GM18907 (cell line): Measurements from ENCODE around the gene CTSO.
A peak's percentile ranks its signal among the peaks of the same experiment; 100 is the strongest.
"Not testable (repeated sequence)": the region's sequence is repeated elsewhere in the genome, so short reads cannot be mapped to it uniquely, and the experiment has no call there.

Experiments
- ATAC-seq: cut with Tn5 transposase; IDR thresholded peaks from one replicate; pipeline ENCODE4 v1.9.1; 2021; ENCODE audit warnings: mild to moderate bottlenecking, moderate library complexity; ENCODE audit not compliant: unreplicated experiment

Gene CTSO

GRCh38 chr4:155908187-155909139, 45.2 kb downstream of the CTSO start:
- peak; percentile 61 for ATAC-seq

DNA sequence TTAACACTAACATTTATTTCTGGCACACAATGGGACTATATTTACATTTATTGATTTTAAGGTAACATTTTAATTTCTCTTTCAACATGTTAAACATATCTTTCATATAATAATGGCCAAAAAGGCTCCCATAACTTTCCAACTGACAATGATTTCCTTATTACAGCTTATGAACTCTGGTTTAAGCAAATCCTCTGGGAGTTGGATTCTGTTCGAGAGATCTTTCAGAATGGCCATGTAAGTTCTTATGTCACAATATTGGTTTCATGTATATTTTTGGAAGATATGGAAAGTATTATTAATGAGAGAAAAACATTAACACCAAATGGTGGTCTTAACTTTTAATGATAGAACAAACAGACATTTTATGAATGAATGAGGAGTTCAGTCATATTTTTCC, 46.1 kb downstream of the CTSO start:
- ATAC-seq, result no peak

DNA sequence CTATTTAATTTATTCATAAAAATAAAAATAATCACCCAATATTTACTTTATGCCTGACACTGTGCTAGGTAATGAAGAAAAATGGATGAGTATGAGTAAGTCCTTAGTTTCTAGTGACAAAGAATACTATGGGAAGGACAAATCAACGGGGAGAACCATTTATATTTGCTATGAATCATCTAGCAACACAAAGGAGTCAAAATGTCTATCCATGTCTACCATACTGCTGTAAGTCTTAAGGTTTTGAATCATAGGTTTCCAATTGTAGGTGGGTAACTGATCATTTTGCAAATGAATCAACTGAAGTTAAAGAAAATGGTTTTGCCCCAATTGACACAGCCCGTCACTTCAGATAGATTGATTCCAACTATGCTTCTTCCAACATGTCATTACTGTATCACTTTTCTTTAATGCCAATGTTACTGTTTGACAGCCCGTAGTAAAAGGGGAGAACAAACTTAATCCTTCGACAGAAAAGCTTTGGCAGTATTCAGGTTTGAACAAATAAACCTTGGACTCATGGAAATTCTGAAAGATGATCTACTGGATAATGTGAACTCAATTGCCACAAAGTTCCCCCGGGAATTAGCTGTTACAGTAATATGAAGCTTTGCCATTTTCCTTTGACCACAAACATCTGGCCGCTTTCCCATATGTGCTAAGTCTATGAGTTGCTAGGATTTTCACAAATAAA, 47.0 kb downstream of the CTSO start:
- ATAC-seq, result no peak

DNA sequence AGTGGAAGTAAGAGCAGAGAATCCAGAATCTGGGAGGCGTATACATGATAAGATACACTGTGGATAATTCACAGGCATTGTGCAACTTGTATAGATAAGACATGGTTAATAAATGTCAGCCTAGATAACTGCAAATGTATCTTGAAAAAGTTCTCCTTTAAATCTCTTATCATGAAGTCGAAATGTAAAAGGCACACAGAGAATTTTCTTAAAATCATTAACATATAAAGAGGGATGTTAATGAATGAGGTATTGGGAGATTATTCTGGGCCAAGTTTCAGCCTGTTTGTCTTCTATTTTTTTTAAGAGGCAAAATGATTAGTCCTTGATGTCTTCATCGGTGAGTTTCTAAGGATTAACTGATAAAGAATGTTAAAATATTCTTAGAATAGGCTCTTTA, 49.3 kb downstream of the CTSO start:
- ATAC-seq, result no peak

- no peak for ATAC-seq
Measured at GRCh38 chr4:155903453-155903852, 50.2 kb downstream of the CTSO start, which contains the start of gene TDO2. TSS of gene TDO2 (plus strand) at chr4:155903696. CDS start at chr4:155903759, 63 bp downstream.

DNA sequence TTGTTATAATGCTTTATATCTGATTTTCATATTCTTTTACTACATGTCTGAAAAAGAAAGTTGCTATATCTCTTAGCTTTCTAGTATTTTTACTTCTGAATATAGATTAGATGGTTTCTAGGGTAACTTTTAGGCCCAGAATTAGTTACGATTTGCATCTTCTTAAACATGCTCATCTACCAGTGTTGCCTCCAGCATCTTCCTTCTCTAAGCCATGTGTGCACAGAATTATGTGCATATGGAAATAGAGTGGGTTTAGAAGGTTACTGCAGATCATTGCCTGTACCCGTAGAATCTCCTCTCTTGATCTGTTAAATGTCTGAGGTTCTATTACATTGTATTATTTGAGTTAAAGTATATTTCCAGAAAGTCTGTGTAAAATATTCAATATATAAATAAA, 52.7 kb downstream of the CTSO start:
- no peak for ATAC-seq

DNA sequence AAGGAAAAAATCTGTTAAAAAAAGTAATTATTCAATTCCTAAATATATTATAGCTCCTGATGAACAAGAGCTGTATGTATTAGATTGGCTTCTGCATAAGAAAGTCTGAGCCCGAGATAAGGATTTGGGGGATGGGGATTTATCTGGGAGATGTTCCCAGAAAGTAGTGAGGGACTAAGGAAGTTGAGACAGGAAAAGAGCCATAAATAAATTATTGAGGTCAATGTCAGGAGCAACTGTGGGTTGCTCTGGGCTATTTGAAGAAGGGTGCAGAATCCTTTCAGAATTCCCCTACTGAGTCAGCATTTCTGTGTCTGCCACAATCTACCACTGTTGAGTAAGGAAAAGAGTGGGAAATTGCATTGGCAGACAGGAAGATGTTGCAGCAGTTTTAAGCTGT, 53.3 kb downstream of the CTSO start:
- ATAC-seq, result no peak

- ATAC-seq, result no peak
Measured at GRCh38 chr4:155899891-155900290, 53.8 kb downstream of the CTSO start.

DNA sequence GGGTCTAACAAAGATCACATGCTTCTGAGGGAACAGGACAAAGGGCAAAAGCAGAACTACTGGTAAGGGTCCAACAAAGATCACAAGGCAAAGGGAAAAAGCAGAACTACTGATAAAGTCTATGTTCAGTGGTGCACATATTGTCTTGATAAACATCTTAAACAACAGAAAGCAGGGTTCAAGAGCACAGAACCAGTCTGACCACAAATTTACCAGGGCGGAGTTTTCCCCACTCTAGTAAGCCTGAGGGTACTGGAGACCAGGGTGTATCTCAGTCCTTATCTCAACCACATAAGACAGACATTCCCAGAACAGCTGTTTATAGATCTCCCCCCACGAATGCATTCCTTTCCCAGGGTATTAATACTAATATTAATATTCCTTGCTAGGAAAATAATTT, 55.3 kb downstream of the CTSO start:
- ATAC-seq, result not testable (repeated sequence)

- ATAC-seq, result no peak
Measured at GRCh38 chr4:155891058-155891457, 62.6 kb downstream of the CTSO start.

DNA sequence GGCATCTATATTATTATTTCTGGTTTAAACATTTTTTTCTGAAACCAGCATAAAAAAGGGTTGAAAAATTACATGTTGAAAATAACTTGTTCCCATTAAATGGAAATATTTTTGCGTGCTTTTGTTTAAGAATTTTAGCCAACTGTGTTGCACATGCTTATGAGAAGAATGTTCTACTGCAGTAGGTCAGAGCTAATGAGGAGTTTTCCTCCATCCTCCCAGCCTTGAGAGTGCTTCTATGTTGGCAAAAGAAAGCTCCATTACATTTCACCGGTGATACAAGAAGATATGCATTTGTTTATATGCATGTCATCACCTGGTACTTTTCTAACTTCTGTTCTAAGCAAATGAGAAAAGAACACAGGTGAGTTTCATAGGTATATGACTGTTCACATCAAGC, 63.7 kb downstream of the CTSO start:
- ATAC-seq, result no peak

DNA sequence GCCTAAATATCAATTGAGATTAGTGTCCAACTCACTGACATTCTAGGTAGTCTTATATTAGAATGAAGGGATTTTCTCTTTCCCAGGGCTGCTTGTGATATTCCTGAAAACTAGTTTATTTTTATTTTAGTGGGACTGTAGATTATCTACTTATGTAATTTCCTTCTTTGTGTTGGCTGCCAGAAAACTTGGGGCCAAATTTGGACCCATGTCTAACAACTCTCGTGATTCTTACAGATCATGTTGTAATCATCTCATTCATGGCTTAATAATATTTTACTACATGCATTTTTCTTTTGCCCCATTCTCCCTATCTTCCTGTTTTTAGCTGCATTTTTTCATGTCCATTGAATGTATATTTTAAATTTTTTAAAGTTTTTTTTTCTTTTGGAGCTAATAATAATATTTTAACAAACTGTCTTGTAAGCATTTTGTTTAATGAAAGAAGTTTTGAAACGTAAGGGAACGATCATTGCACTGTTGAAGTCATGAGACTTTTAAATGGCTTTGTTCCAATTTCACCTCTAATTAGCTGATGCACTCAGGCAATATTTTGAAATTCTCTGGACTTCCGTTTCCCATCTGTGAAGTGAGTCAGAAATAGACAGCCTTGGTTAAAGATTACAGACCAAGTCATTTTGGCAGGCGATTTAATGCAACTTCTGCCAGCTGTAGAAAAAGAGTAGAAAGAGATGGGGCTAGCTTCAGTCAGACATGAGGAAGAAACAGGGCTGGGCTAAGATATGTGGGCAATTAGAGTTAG, 64.5 kb downstream of the CTSO start:
- ATAC-seq, result peak; percentile 95

DNA sequence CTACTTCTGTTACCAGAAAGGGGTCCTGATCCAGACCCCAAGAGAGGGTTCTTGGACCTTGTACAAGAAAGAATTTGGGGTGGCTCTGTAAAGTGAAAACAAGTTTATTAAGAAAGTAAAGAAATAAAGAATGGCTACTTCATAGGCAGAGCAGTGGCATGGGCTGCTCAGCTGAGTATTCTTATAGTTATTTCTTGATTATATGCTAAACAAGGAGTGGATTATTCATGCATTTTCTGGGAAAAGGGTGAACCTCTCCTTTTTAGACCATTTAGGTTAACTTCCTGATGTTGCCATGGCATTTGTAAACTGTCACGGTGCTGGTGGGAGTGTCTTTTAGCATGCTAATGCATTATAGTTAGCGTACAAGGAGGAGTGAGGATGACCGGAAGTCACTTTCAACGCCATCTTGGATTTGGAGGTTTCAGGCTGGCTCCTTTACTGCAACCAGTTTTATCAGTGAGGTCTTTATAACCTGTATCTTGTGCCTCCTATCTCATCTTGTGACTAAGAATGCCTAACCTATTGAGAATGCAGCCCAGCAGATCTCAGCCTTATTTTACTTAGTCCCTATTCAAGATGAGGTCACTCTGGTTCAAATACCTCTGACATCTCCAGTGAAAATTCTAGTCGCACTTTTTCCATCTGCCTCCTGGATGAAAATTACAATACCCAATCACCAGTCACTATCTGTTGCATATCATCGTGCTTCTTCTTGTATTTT, 65.7 kb downstream of the CTSO start:
- ATAC-seq, result no peak

GRCh38 chr4:155887045-155887444, 66.6 kb downstream of the CTSO start:
- ATAC-seq, result no peak

GRCh38 chr4:155885666-155886065, 68.0 kb downstream of the CTSO start:
- ATAC-seq, result no peak

DNA sequence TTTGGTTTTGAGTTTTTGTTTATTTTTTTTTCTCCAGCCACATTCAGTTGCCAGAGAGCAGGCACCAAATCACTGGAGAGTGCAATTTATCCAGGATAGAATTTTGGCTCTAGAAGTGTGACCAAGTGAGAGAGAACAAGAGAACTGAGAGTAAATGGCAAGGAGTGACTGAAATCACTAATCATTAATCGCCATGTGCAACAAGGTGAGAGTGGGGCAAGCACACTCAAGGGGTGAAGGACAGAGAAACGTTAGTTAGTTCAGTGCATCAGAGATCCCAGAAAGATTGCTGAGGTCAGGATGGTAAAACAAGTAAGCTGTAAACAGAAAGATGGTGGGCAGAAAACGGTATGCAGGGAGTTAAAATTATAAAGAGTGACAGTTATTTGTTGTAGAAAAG, 69.8 kb downstream of the CTSO start:
- ATAC-seq, result no peak

- ATAC-seq, result no peak
Measured at GRCh38 chr4:155881555-155881954, 72.1 kb downstream of the CTSO start.

GRCh38 chr4:155879767-155880166, 73.9 kb downstream of the CTSO start:
- ATAC-seq, result no peak

- ATAC-seq, result no peak
Measured at GRCh38 chr4:155878611-155879010, 75.1 kb downstream of the CTSO start.

GRCh38 chr4:155877971-155878370, 75.7 kb downstream of the CTSO start:
- no peak for ATAC-seq

DNA sequence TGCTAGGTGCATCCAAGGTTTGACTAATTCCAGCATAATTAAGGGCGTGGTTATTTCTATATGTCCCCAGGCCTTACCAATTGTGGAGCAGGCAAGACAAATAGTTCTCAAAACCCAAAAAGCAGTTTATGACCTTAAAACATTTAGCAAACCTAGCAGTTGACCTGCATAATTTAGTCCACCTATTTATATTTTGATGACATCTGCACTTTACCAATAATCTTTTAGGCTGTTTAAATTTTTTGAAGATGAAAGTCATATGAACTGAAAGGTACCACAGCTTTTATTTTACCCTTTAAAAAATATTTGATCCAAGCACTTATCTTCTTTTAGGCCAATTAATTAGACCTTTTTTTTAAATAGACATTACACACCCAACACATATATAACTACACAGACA, 77.8 kb downstream of the CTSO start:
- ATAC-seq, result no peak
